H1 (cell line): ENCODE measurements around the gene LCMT1. TPM values are rescaled to one million over a fixed set of nuclear protein-coding genes. Genes with fewer than 3 reads are reported as not detected.

Experiments used
- BCL11A ChIP-seq, 2 experiments: IDR thresholded peaks; one replicate each; pipeline ENCODE4 v1.6.1; 2011; ENCODE audit warnings: low read depth in 2 of 2, low read length in 2 of 2, mild to moderate bottlenecking in 2 of 2
- CREB1 ChIP-seq: IDR thresholded peaks from 2 replicates; pipeline ENCODE4 v1.6.1; 2012; ENCODE audit warnings: inconsistent platforms
- HDAC2 ChIP-seq, 2 experiments: fragments of 300-600 bp in 1 of 2; sonication (generic) in 1 of 2; IDR thresholded peaks; 2 replicates each; pipeline ENCODE4 v1.6.1; 2011 to 2012; ENCODE audit warnings: low read depth in 2 of 2, low read length in 2 of 2, mild to moderate bottlenecking in 2 of 2, moderate library complexity in 2 of 2, borderline replicate concordance in 1 of 2, inconsistent platforms in 1 of 2
- NRF1 ChIP-seq: IDR thresholded peaks from 2 replicates; pipeline ENCODE4 v1.6.1; 2011; ENCODE audit warnings: mild to moderate bottlenecking, low read depth, low read length, improper control_type of control experiment
- POLR2A ChIP-seq, 2 experiments: IDR thresholded peaks; 1 replicate in 1 of 2; 2 replicates in 1 of 2; pipeline ENCODE4 v1.6.1; 2011; ENCODE audit warnings: low read depth in 2 of 2, low read length in 2 of 2, mild to moderate bottlenecking in 2 of 2; ENCODE audit errors: control extremely low read depth in 1 of 2
- SIN3A ChIP-seq, 2 experiments: IDR thresholded peaks in 1 of 2; conservative IDR thresholded peaks in 1 of 2; 2 replicates each; pipeline ENCODE4 v1.6.1; 2011 to 2012; ENCODE audit warnings: low read length in 2 of 2, improper control_type of control experiment in 1 of 2, low read depth in 1 of 2, mild to moderate bottlenecking in 1 of 2
- SP4 ChIP-seq: IDR thresholded peaks from 2 replicates; pipeline ENCODE4 v1.6.1; 2012; ENCODE audit warnings: low read length, inconsistent platforms
- SUZ12 ChIP-seq: fragments of 200-600 bp; sonication (generic); IDR thresholded peaks from 2 replicates; pipeline ENCODE4 v1.6.1; 2012; ENCODE audit warnings: mild to moderate bottlenecking, inconsistent platforms, low read length, moderate library complexity, mixed read lengths
- TAF1 ChIP-seq: IDR thresholded peaks from 2 replicates; pipeline ENCODE4 v1.6.1; 2011; ENCODE audit warnings: mild to moderate bottlenecking, low read depth, low read length
- USF2 ChIP-seq: IDR thresholded peaks from 2 replicates; pipeline ENCODE4 v1.6.1; 2011; ENCODE audit warnings: low read length, improper control_type of control experiment
- polyA plus RNA-seq, 7 experiments: library from polyadenylated mRNA; depleted of rRNA in 3 of 7; stranded (reverse) in 5 of 7; unstranded in 2 of 7; fragments of >200 nt in 5 of 7; fragments of 200-250 nt in 2 of 7; gene quantifications; 1 replicate in 5 of 7; 2 replicates in 1 of 7; 4 replicates in 1 of 7; pipeline versions ENCODE4 v1.2.1 to v1.2.3, GENCODE V29; 2011 to 2013; ENCODE audit warnings: missing spikeins in 2 of 7, mixed read lengths in 2 of 7
- total RNA-seq: library from RNA; stranded (reverse); fragmentation: NEBNext Ultra II Directional; extraction: Animal tissue kit (Norgen Biotek cat#: 25700); gene quantifications from 2 replicates; pipeline ENCODE4 v1.2.1, GENCODE V29; 2021

Gene LCMT1
- total and polyA plus RNA-seq, 2 of the 8 experiments (the other 6 are each of a cell fraction or from before 2014, with no cell fraction given), result 61.0 to 80.8 TPM

- TF ChIP-seq CREB1, result peak; percentile 64; the same call in 1 of the 2 replicates
- no peak for TF ChIP-seq BCL11A (IDR thresholded peaks at IDR 0.05; ENCODE audit: low read depth in 2 of 2, low read length in 2 of 2)
- no peak for TF ChIP-seq HDAC2 (IDR thresholded peaks at IDR 0.05; ENCODE audit: borderline replicate concordance in 1 of 2, low read depth in 2 of 2, low read length in 2 of 2)
- TF ChIP-seq TAF1, result peak; percentile 68
- no peak for TF ChIP-seq USF2
- no peak for TF ChIP-seq SUZ12
- TF ChIP-seq SP4, result no peak
- TF ChIP-seq NRF1, result no peak
- peak; percentile 35 to 72; a peak in 2 of 3 replicates for TF ChIP-seq POLR2A (IDR thresholded peaks at IDR 0.05; ENCODE audit: control extremely low read depth in 1 of 2, low read depth in 2 of 2, low read length in 2 of 2)
- peak in 1 of 2 experiments; percentile 65; a peak in 2 of 4 replicates for TF ChIP-seq SIN3A (conservative IDR thresholded peaks at IDR 0.05 in 1 of 2, IDR thresholded peaks at IDR 0.05 in 1 of 2; ENCODE audit: low read depth in 1 of 2, low read length in 2 of 2)
- TF ChIP-seq, all 59 proteins: peak for 9
These were observed 44.6 kb upstream of the LCMT1 start (continued) for GRCh38 chr16:25066747-25067631.
